ENCODE measurements around the gene SPRED3. TPM values are rescaled to one million over a fixed set of nuclear protein-coding genes. Genes with fewer than 3 reads are reported as not detected.

The SPRED3 gene
- total RNA-seq, 4 donors from 2014 or later: 0.05 to 2.6 (median 0.15) TPM

- Histone ChIP-seq H3K27ac (no peak overlapping the region), H3K4me3 (no peak overlapping the region), H3K27me3 (no peaks in the 10 kb centered on the region), H3K4me1 (no peaks in the 10 kb centered on the region), H3K9me3 (no peaks in the 10 kb centered on the region), H3K36me3 (no peaks in the 10 kb centered on the region)
- ATAC-seq (no peak), DNase-seq (no peak)
- intact Hi-C loops (cut with DNase I; ENCODE audit: low total_unique reads) (no loop called here), in situ Hi-C loops (cut with MboI; ENCODE audit: low sequenced_read_pairs in 4 of 4) (no loop called here)
- TF ChIP-seq POLR2A (IDR thresholded peaks at IDR 0.05): no peak
- TF ChIP-seq, protein P1, sequence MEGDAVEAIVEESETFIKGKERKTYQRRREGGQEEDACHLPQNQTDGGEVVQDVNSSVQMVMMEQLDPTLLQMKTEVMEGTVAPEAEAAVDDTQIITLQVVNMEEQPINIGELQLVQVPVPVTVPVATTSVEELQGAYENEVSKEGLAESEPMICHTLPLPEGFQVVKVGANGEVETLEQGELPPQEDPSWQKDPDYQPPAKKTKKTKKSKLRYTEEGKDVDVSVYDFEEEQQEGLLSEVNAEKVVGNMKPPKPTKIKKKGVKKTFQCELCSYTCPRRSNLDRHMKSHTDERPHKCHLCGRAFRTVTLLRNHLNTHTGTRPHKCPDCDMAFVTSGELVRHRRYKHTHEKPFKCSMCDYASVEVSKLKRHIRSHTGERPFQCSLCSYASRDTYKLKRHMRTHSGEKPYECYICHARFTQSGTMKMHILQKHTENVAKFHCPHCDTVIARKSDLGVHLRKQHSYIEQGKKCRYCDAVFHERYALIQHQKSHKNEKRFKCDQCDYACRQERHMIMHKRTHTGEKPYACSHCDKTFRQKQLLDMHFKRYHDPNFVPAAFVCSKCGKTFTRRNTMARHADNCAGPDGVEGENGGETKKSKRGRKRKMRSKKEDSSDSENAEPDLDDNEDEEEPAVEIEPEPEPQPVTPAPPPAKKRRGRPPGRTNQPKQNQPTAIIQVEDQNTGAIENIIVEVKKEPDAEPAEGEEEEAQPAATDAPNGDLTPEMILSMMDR (IDR thresholded peaks at IDR 0.05 in 4 of 5, conservative IDR thresholded peaks at IDR 0.05 in 1 of 5): no peak
These were observed 24.5 kb downstream of the SPRED3 start for GRCh38 chr19:38412961-38413360.

- DNase-seq: no peak
- H3K4me3 ChIP-seq: no peak overlapping the region
- in situ Hi-C loops (cut with MboI; ENCODE audit: low sequenced_read_pairs in 4 of 4): no loop called here
- H3K27me3 ChIP-seq: no peaks in the 10 kb centered on the region
- ATAC-seq: no peak
- no peaks in the 10 kb centered on the region for H3K36me3 ChIP-seq
- H3K9me3 ChIP-seq: no peaks in the 10 kb centered on the region
- no peak for TF ChIP-seq POLR2A (IDR thresholded peaks at IDR 0.05)
- TF ChIP-seq, protein P1 (IDR thresholded peaks at IDR 0.05 in 4 of 5, conservative IDR thresholded peaks at IDR 0.05 in 1 of 5): no peak
- no peak overlapping the region for H3K27ac ChIP-seq
- intact Hi-C loops (cut with DNase I; ENCODE audit: low total_unique reads): no loop called here
- H3K4me1 ChIP-seq: no peaks in the 10 kb centered on the region
These were observed 24.9 kb downstream of the SPRED3 start for GRCh38 chr19:38413416-38413815.

GRCh38 chr19:38417146-38417543, 28.6 kb downstream of the SPRED3 start:
- intact Hi-C loops (cut with DNase I; ENCODE audit: low total_unique reads) (no loop called here), in situ Hi-C loops (cut with MboI; ENCODE audit: low sequenced_read_pairs in 4 of 4) (no loop called here)
- Histone ChIP-seq H3K4me1 (no peaks in the 10 kb centered on the region), H3K36me3 (no peaks in the 10 kb centered on the region), H3K9me3 (no peaks in the 10 kb centered on the region), H3K4me3 (no peak overlapping the region), H3K27ac (no peak overlapping the region), H3K27me3 (no peaks in the 10 kb centered on the region)
- ATAC-seq: no peak
- no peak for DNase-seq
- TF ChIP-seq, protein P1 (IDR thresholded peaks at IDR 0.05 in 4 of 5, conservative IDR thresholded peaks at IDR 0.05 in 1 of 5): no peak
- TF ChIP-seq POLR2A (IDR thresholded peaks at IDR 0.05): no peak

DNA sequence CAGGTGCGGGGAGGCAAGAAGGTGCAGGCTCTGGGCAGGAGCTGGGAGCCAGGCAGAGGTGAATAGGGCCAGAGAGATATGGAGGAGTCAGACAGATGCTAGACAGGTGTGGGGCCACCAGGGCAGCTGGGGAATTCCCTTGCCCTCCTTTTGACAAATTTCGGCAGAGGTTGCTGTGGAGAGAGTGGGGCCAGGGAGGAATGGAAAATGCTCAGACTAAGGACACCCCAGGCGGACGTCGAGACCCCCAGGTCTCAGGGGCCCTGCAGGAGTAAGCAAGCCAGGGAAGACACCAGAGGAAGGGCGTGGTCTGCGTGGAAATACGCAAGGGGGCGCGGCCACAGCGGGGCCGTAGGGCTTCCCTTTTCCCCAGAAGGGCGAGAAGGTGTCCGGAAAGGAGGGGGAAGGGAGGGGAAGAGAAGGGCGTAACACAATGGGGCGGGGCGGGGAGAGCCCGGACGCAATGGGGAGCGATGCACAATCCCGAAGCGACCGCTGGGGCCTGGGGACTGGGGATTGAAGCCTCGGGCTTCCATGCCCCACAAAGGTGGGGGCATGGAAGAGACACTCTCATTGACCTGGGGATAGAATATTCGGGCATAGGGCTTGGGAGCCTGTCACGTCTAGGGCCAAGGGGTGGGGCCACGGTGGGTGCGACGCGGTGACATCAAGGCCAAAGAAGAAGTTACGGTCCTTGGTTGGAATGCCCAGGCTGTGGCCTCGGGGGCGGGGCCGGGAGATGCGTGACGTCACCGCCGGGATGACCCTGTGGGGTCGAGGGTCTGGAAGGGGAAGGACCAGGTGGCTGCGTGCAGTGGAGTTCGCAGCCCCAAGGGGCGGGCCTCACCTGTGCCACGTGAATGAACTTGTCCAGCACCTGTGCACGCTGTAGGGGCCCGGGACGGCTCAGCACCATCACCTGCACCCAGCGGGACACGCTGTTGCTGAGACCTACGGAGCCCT, 29.3 kb downstream of the SPRED3 start:
- intact Hi-C loops (cut with DNase I; ENCODE audit: low total_unique reads): no loop called here
- TF ChIP-seq POLR2A (IDR thresholded peaks at IDR 0.05): no peak
- TF ChIP-seq, protein P1 (IDR thresholded peaks at IDR 0.05 in 4 of 5, conservative IDR thresholded peaks at IDR 0.05 in 1 of 5): no peak
- in situ Hi-C loops (cut with MboI; ENCODE audit: low sequenced_read_pairs in 4 of 4): no loop called here
- H3K27me3 ChIP-seq: no peaks in the 10 kb centered on the region
- DNase-seq (peak in 1 of 2 donors; percentile 45), ATAC-seq (peak in 1 of 2 donors; percentile 64)
- H3K27ac ChIP-seq: no peak overlapping the region
- H3K4me1 ChIP-seq: no peaks in the 10 kb centered on the region
- H3K4me3 ChIP-seq: peak overlapping the region in 3 of 4 donors; percentile 40 to 42 (median 40)
- no peaks in the 10 kb centered on the region for H3K9me3 ChIP-seq
- H3K36me3 ChIP-seq: no peaks in the 10 kb centered on the region

Measured in gastrocnemius medialis (tissue), 4 donors.